Stimulated activated CD4-positive, alpha-beta T cell treated with anti-CD3 and anti-CD28 coated beads, TNF-alpha, amount 100 ng/mL, for 48 hours (primary cell): ENCODE measurements around the gene CAPN12.

Experiments
- DNase-seq, 3 donors: peaks; one replicate each; pipeline ENCODE4 v3.0.0-alpha.2; 2020; ENCODE audit warnings: low read depth in 3 of 3

CAPN12 gene

DNA sequence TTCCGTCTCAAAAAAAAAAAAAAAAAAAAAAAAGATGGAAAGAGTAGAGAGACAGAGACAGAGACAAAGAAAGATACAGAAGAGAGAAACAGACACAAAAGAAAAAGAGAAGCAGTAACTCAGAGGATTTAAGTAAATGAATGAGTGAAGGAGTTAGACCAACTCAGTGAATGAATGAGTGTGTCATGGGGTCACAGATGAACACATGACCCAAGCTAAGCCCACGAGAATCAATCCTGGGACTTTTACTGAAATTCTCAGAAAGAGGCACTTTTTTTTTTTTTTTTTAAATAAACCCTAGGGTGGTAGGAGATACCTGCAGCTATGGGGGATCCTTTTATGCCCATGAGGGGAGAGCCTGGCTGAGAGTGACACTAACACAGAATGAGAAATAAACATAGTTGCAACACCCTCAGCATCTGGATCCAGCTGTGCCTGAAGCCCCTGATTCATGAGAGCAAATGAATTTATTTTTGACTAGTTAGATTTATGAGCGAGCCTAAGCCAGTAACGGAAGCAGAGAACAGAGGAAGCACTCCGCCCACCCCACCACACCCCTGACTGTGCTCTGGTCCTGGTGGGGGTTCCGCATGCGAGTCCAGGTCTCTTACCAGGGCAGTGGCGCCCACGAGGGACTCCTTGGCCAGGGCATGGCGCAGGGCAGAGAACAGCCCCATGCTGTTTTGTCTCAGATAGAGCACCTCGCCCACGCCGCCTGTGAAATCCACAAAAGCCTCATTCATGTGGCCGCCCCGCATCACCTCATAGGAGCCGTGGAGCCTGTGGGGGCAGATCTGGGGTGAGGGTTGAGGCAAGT lies 4.6 kb downstream of the CAPN12 start:
- no peak for DNase-seq

DNA sequence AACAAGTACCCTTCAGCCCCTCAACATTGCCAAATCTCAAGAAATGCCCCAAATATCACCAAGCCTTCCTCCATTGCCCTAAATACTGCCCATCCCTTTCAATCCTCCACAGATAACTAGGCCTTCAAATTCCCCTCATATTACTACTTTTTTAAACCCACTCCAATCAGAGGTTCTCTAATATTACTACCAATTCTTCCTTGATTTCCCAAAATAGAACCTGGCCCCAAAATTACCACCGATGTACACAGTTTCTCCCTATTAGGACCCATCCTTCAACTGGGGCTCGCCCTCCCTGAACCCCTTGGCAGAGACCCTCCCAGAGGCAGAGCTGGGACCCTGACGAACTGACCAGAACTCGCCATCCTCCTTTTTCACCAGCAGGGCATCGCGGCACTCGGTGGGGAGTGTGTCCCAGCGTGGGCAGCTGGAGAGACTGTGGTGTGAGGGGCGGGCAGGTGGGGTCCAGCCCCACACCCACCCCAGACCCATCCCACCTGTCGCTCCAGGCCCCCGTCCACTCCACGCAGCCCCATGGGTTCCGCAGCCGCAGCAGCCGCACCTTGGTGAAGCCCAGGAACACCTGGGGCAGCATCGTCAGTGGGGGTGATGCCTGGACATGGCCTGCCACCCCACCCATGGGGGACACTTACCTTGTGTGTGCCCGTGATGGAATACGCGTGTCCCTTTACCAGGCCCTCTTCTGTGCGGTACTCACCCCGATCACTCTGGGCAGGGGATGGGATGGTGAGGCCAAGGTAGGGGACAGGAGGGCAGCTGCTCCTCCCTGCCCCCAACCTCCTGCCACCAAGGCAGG lies 6.1 kb downstream of the CAPN12 start:
- no peak for DNase-seq

DNA sequence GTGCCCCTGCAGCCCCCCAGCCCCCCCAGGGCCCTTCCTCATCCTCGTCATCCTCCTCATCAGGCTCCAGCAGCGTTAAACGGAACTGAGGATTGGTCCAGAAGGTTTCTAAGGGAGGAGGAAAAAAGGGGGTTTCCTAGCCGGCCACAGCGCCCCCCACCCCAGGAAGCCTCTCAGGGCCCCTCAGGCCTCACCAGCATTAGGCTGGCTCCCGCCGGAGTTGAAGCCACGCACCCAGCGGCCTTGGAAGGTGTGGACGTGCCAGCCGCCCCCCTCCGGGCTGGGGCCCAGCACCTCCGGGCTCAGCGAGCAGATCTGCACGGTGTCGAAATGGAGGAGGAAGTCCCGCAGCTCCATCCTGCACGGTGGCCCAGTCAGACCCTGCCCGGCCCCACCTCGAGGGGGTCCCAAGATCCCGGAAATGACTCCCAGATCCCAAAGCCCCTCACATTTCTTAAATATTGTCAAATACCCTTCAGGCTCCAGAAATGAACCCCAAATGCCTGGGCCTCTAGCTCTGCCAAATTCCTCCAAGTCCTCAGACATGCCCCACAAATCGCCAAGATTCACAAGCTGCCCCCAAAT lies 6.9 kb downstream of the CAPN12 start:
- no peak for DNase-seq

DNA sequence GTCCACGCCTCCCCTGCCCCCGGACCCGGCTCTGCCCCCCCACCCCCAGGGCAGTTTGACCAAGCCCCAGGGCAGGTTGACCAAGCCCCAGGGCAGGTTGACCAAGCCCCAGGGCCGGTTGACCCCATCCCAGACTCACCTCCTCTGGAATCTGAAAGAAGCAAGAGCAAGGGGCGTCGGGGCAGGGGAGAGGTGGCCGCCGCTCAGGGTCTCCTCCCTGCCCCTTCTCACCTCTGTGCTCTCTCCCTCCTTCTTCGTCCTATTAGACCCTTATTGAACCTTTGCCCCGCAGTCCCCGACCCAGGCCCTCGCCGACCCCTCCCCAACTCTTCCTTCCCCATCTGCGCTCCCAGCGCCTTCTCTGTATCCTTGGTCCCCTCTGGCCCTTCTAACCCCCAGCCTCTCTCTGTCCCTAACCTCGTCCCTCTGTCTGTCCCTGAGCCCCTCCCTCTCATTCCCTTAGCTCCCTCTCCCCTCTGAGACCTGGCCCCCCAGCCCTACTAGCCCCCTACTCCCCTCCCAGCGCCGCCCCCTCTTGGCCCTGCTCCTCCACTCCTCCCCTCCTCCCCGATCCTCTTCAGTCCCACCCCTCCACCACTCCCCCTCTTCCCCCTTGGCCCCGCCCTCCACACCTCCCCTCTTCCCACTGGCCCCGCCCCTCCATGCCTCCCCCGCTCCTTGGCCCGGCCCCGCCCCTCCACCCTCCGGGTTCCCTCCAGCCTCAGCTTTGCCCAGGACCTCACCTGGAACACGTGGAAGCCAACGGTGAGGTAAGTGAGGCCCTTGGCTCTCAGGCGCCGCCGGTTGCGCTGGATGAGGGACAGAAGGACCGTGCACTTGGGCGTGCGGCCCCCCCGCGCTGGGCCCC lies 7.6 kb downstream of the CAPN12 start:
- DNase-seq, result peak; percentile 45 to 78 (median 61)

DNA sequence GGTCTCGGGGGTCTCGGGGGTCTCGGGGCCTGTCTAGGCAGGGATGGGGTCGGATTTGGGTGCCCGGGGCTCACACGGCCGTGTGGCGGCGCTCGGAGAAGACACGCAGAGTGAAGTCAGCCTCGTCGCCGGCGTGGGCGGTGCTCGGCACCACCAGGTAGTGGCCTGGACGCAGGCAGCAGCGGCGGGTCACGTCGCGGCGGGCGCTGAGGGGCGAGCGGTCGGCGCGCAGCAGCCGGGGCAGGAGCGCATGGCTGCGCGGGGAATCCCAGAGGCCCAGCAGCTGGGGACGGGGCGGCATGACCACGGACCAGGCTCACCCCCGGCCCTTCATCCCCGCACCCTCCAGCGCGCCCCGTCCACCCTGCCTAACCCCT lies 8.2 kb downstream of the CAPN12 start:
- peak in 2 of 3 donors; percentile 43 to 64 for DNase-seq

DNA sequence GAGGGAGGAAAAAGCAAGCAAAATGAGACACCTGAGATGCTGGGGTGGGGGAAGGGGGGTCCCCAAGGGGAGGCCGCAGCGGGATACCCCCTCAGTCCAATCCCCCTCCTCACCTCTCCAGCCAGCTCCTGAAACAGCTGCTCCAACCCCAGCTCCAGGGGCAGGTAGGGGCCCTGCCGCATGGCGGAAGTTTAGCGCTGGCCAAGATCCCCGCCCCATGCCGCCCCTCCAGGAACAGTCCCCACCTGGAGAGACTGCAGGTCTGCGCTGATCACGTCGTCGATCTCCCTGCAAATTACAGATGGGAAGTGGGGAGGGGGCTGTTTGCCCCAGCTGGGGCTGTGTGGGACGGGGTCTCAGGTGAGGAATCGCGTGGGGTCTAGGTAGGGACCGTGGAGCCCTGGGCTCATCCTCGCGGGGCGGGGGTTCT lies 9.0 kb downstream of the CAPN12 start:
- no peak for DNase-seq

DNA sequence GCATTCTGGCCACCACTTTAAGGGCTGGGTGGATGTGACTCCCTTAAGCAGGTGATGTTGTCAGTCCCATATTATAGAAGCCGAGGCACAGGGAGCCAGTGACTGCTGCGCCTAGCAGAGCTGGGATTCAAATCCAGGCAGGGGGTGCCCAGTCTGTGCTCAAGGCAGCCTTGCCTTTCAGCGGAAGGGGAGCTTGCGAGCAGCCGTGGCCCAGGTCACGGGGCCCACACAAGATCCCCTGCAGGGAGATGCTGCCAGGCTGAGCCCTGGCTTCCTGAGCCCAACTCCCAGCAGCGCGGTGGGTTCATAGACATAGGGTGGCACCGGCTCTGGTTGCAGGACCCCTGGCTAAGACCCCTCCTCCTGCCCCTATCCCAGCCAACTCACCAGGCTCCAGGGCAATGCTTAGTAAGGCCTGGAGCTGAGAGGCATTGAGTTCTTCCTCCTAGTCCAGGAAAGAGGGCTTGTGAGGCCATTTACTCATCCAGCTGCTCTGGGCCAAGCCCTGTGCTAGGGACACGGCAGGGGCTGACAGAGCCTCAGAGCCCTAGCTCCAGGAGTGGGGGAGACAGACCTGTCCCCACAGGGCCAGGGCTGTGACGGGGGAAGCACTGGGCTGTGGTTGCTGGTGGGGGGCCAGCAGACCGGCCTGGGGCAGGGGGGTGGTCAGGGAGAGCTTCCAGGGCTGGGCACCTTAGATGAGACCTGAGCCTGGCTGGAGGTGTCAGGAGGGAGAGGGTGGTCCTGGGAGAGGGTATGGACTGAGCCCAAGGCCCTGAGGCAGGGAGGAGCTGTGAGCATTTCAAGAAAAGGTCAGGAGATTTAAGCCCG lies 9.6 kb downstream of the CAPN12 start:
- no peak for DNase-seq

DNA sequence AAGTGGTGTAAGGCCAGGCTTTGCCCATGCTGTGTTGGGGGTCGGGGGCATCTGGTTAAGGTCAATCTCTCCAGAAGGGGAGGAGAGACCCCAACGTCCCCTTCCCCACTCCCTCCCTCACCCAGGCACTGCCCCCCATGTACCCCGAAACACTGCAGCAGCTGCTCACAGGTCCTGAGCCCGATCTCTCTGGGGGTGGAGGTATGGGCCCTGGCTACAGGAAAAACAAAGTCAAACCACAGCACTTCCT lies 10.2 kb downstream of the CAPN12 start:
- DNase-seq, result no peak

DNA sequence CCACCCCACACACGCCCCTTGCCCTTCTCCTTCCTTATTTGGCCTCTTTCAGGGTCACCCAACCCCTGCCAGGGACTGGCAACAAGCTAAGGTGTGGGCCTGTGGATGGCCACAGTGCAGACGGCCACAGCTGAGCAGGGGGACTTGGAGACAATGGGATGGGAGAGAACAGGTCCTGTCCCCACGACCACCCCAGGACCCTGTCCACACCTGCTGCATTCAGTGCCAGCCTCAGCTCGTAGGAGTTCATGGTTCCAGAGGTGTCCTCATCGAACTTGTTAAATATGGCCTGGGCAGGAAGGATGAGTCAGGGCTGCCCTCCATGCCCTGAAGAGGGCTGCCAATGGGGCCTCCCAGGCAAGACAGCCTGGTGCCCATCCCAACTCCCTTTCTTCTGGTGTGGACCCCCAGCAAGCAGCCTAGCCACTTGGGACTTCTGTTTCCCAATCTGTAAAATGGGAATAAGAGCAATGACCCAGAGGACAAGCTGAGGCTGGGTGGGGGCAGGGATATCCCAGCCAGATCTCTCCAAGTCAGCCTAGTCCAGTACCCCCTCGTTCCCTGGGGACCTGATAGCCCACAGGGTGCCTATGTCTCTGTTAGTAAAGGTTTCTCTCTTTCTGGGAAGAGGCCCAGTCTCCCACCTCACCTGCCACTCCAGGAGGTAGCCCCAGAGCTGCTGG lies 10.6 kb downstream of the CAPN12 start:
- no peak for DNase-seq

DNA sequence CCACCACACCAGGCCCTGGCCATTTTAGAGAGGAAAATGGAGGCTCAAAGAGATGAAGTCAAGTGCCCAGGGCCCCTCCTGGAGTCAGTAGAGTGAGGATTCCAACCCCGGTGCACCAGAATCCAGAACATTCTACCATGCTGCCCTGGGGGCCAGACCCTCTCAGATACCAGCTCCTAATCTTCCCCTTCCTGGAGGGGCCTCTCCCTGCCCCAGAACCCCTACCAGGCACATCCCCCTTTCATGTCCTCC lies 11.1 kb downstream of the CAPN12 start:
- DNase-seq, result no peak

DNA sequence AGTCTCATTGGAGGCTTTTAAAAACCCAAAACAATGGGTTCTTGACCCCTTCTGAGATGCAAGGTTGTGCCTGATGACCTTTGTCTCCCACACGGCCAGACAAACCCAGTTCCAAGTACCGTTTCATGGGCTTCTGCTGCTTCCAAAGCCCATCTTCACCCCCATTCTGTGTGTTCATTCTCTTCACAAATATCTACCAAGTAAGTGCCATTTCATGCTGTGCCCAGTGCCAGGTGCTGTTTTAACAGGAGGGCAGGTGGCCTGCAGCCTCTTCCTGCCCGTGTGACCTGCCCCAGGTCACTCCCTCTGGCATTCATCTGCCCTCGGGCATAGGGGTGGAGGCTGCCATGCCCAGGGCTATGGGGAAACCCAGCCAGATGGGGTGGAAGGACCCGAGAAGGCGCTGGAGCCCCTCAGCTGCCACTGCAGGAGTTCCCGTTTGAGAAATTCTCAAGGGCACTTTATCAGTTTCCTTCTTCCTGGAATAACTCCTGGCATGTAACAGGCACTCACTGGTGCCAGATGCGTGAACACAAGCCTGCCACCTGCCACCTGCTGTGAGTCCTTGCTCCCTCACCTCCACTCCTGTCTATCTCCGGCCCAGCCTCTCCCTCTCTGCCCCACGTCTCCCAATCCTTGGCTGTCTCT lies 12.5 kb downstream of the CAPN12 start:
- DNase-seq, result no peak

DNA sequence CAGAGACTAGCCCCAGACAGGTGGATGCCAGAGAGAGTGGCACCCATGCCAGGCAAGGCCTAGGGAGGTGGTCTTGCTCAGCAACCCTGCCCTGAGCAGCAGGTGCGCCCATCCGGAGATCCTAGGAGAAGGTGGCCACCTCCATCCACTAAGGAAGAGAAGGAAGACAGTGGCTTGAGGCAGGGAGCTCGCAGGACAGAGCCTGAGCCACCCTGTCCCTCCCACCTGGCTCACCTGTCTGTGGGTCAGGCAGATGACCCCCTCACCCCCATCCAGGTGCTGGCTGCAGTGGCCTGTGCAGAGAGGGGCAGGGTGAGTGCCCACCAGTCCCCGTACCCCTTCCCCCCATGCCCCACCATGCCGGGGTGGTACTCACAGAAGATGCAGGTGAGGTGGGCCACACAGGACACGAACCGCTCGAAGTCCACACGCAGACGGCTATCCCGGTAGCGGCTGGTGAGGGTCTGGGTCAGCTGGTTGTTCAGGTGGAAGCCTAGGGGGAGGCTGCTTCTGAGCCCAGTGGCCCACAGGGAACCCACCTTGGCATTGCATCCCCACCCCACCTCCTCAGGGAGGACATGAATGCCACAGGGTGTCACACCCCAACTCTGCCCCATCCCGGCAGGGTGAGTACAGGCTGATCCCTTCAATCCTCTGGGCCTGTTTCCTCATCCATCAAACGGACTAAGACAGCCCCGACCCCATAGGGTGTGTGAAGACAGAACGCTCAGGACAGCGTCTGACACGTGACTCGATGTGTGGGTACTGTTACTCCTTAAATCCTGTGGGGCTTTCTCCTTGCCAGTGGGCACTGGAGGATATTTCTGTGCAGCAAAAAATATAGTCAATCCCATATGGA lies 13.3 kb downstream of the CAPN12 start:
- no peak for DNase-seq

DNA sequence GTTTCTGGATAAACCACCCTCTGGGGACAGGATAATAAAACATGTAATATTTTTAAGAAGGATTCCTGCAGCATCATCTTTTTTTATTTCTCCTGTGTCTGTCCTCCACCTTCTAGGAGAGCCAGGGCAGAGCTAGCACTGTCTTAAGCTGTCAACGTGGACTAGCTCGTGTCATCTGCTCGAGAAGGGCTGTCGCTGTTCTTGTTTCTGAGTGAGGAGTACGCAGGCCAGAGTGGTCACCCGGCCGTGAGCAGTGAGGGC lies 13.9 kb downstream of the CAPN12 start:
- DNase-seq, result no peak

DNA sequence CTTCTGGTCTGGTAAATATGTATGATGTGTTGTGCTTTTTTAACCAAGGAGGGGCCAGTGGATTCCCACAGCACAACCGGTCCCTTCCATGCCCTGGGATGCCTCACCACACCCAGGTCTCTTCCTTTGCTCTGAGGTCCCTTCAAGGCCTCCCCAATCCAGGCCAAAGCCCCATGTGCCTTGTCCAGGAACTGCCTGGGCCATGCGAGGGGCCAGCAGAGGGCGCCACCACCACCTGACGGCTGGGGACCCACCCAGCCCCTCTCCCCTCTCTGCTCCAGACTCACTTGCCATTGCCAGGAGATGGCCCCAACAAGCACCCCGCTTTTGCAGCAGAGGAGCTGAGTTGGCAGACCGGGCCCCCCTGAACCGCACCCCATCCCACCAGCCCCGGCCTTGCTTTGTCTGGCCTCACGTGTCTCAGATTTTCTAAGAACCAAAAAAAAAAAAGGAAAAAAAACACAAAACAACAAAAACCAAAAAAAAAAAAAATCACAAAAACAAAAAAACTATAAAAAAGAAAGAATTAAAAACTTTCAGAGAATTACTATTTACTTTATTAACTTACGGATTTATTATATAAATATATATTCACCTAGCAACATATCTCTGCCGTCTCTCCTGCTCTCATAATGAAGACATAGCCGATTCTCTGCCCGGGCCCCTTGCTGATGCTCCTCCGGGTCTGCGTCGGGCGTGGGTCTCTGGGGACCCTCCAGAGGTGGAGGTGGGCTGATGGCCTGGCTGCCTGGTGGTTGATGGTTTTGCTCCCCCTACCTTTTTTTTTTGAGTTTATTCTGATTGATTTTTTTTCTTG lies 14.4 kb downstream of the CAPN12 start:
- peak; percentile 57 to 82 (median 64) for DNase-seq

DNA sequence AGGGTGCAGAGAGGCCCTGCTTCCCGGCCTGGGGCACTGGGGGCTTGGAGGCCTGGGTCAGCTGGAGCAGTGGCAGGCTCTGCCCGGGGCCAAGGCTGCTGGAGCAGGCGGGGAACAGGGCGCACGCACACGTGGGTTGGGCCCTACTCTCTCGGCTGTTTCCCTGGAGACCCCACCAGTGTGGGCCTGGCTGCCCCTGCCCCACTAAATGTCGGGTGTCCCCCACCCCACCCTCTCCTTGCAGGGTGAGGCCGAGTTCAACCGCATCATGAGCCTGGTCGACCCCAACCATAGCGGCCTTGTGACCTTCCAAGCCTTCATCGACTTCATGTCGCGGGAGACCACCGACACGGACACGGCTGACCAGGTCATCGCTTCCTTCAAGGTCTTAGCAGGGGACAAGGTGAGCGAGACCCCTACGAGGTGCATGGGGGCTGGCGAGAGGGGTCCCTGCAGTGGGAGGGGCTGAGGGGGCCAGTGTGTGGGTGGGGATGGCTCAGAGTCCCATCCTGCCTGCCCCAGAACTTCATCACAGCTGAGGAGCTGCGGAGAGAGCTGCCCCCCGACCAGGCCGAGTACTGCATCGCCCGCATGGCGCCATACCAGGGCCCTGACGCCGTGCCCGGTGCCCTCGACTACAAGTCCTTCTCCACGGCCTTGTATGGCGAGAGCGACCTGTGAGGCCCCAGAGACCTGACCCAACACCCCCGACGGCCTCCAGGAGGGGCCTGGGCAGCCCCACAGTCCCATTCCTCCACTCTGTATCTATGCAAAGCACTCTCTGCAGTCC lies 15.3 kb downstream of the CAPN12 start:
- DNase-seq, result no peak

DNA sequence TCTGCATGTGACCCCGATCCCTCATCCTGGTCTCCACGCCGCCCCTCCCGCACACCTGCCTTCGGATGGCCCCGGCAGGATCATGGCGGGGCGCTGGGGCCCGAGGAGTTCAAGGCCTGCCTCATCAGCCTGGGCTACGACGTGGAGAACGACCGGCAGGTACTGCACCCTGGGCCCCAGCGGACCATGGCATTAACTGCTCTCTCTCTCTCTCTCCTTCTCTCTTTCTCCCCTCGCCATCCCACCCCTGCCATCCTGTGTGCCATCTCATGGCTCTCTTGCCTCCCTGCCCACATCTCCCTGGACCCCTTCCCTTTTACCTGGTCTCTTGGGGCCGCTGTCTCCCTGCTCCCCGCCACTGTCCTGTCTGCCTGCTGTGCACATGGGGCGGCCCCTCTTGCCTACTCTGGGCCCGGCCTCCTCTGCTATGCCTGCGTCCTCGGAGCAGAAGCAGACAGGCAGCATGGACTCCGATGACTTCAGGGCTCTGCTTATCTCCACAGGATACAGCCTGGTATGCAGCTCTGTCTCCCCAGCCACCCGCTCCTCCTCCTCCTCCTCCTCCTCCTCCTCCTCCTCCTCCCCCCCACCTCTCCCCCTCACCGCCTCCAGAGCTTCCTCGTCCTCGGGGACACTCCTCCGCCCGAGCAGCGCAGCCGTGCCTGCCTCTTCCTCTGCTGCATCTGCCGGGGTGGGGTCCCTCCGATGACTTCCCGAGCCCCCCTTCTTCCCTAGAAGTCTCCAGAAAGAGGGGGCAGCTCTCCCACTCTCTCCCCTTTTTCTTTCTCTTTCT lies 16.2 kb downstream of the CAPN12 start:
- no peak for DNase-seq

DNA sequence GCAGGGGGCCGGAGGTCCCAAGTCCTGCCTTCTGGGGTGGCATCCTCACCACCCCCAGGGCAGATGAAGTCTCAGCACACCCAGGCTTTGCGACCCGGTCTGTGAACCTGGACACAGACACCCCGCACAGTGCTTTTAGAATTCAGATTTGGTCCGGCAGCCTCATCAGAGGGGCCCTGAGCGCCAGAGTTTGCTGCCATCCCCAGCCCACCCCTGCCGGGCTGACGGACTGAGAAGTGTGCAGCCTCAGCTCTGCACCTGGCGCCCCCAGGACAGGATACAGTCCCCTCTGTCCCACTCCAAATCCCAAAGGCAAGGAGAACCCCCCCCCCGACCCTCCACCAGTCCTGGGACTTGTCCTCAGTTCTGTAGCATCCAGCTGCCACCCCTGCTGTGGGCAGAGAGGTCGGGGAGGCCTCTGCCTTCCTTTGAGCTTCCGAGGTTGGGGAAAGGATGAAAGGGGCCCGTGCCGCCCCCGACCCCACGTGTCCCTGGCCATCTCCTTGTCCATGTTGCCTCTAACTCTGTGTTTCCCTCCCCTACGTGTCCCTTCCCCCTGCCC lies 16.9 kb downstream of the CAPN12 start:
- DNase-seq, result no peak
